Astrocyte of the hippocampus (primary cell): Measurements from ENCODE around the gene CASP7.
"Not testable (repeated sequence)": the region's sequence is repeated elsewhere in the genome, so short reads cannot be mapped to it uniquely, and the experiment has no call there.

ENCODE experiments used
- DNase-seq: peaks from one replicate; pipeline ENCODE4 v3.0.0; 2011; ENCODE audit warnings: low read depth, low spot score

CASP7 gene

GRCh38 chr10:113679463-113680189 is at the start of gene CASP7:
Gene CASP7 (plus strand): TSS chr10:113679912. CDS start chr10:113697494, 17,582 bp downstream.
- DNase-seq = peak; percentile 93

GRCh38 chr10:113630929-113631533 is 48.7 kb upstream of the CASP7 start:
- no peak for DNase-seq

- DNase-seq = peak; percentile 91
These were observed 47.9 kb upstream of the CASP7 start for GRCh38 chr10:113631684-113632367.

- DNase-seq = no peak
These were observed 39.7 kb upstream of the CASP7 start for GRCh38 chr10:113639966-113640365.

- DNase-seq = no peak
These were observed 38.0 kb upstream of the CASP7 start for GRCh38 chr10:113641702-113642101.

- no peak for DNase-seq
These were observed 36.5 kb upstream of the CASP7 start for GRCh38 chr10:113643183-113643582.

GRCh38 chr10:113644185-113645120 is 35.3 kb upstream of the CASP7 start:
- peak; percentile 92 for DNase-seq

- DNase-seq = no peak
These were observed 33.1 kb upstream of the CASP7 start for GRCh38 chr10:113646336-113647201.

GRCh38 chr10:113647812-113648211 is 31.9 kb upstream of the CASP7 start:
- no peak for DNase-seq

- DNase-seq = peak; percentile 46
These were observed 31.2 kb upstream of the CASP7 start for GRCh38 chr10:113648478-113648877.

- no peak for DNase-seq
These were observed 29.5 kb upstream of the CASP7 start for GRCh38 chr10:113650172-113650571.

GRCh38 chr10:113651021-113651420 is 28.7 kb upstream of the CASP7 start:
- peak; percentile 58 for DNase-seq

- no peak for DNase-seq
These were observed 27.8 kb upstream of the CASP7 start for GRCh38 chr10:113651898-113652297.

GRCh38 chr10:113652456-113652855 is 27.3 kb upstream of the CASP7 start:
- not testable (repeated sequence) for DNase-seq

GRCh38 chr10:113656896-113657295 is 22.8 kb upstream of the CASP7 start:
- no peak for DNase-seq

- DNase-seq = no peak
These were observed 22.2 kb upstream of the CASP7 start for GRCh38 chr10:113657544-113657943.

- no peak for DNase-seq
These were observed 18.4 kb upstream of the CASP7 start for GRCh38 chr10:113661332-113661731.

GRCh38 chr10:113663142-113663541 is 16.6 kb upstream of the CASP7 start:
- no peak for DNase-seq

- no peak for DNase-seq
These were observed 15.8 kb upstream of the CASP7 start, which contains the start of gene NRAP for GRCh38 chr10:113663908-113664307. Gene NRAP (minus strand): TSS chr10:113664041. CDS start chr10:113663882, 159 bp downstream.

GRCh38 chr10:113665352-113665751 is 14.4 kb upstream of the CASP7 start:
- DNase-seq = no peak
